A673 (cell line): ENCODE data around the gene PARP14.

ENCODE experiments used
- CTCF ChIP-seq: fragments of 300-800, 200-600 bp; sonication (generic); conservative IDR thresholded peaks from 2 replicates; pipeline ENCODE4 v1.5.1; 2017; ENCODE audit warnings: low read depth, mild to moderate bottlenecking, antibody characterized with exemption, low read length, moderate library complexity, mixed read lengths
- EZH2 ChIP-seq: fragments of 200-600 bp; sonication (generic); IDR thresholded peaks from 2 replicates; pipeline ENCODE4 v1.6.1; 2017; ENCODE audit warnings: borderline replicate concordance, low read depth, mild to moderate bottlenecking, mixed read lengths, antibody characterized with exemption, low read length; ENCODE audit not compliant: poor library complexity, severe bottlenecking

- TF ChIP-seq CTCF: no peak
- no peak for TF ChIP-seq EZH2
Measured at GRCh38 chr3:122681974-122682409, 1.4 kb downstream of the PARP14 start.
